Thymus (tissue), 14 donors: Measurements from ENCODE around the gene ITPRIP. TPM values are rescaled to one million over a fixed set of nuclear protein-coding genes. Genes with fewer than 3 reads are reported as not detected.
A peak's percentile ranks its signal among the peaks of the same experiment; 100 is the strongest.

Experiments used
- DNase-seq, 9 donors: peaks; one replicate each; pipeline ENCODE4 v3.0.0-alpha.2; 2013; ENCODE audit warnings: low spot score in 9 of 9, low read depth in 6 of 9, missing footprints in 1 of 9
- H3K27ac ChIP-seq, 2 donors: one replicate each; pipeline ENCODE4 v1.5.1; 2013; ENCODE audit warnings: control low read depth in 1 of 2, low read depth in 1 of 2, low read length in 1 of 2, mild to moderate bottlenecking in 1 of 2, moderate library complexity in 1 of 2
- H3K27me3 ChIP-seq, 2 donors: one replicate each; pipeline ENCODE4 v1.5.1; 2013; ENCODE audit warnings: low read length in 1 of 2; ENCODE audit not compliant: control insufficient read depth in 2 of 2, insufficient read depth in 1 of 2
- H3K36me3 ChIP-seq, 2 donors: one replicate each; pipeline ENCODE4 v1.5.1; 2013; ENCODE audit warnings: low read length in 1 of 2, mild to moderate bottlenecking in 1 of 2, moderate library complexity in 1 of 2; ENCODE audit not compliant: control insufficient read depth in 2 of 2, insufficient read depth in 2 of 2
- H3K4me1 ChIP-seq, 2 donors: one replicate each; pipeline ENCODE4 v1.5.1; 2013; ENCODE audit warnings: low read length in 2 of 2; ENCODE audit not compliant: control insufficient read depth in 2 of 2, insufficient read depth in 2 of 2
- H3K4me3 ChIP-seq, 2 donors: one replicate each; pipeline ENCODE4 v1.5.1; 2013; ENCODE audit warnings: low read length in 2 of 2, control low read depth in 1 of 2, mild to moderate bottlenecking in 1 of 2
- H3K9me3 ChIP-seq, 2 donors: one replicate each; pipeline ENCODE4 v1.5.1; 2013; ENCODE audit warnings: low read length in 1 of 2, mild to moderate bottlenecking in 1 of 2; ENCODE audit not compliant: control insufficient read depth in 2 of 2, insufficient read depth in 1 of 2
- WGBS: extraction: QIAGEN DNeasy Blood & Tissue Kit; methylation state at CpG from one replicate; pipeline ENCODE4 v1.1.7; 2013; 5-methylcytosine and 5-hydroxymethylcytosine counted together
- long read RNA-seq, 10 donors: transcript quantifications; one replicate each; lab custom pipeline, GENCODE V29; 2026
- polyA plus RNA-seq: library from polyadenylated mRNA; stranded (reverse); fragments of 200-250 nt; gene quantifications from one replicate; pipeline ENCODE4 v1.2.3, GENCODE V29; 2013
- total RNA-seq: library from RNA; stranded (reverse); fragments of 120-200 nt; gene quantifications from one replicate; pipeline ENCODE4 v1.2.4, GENCODE V29; 2013
- donor health status: healthy.

The ITPRIP gene, protein sequence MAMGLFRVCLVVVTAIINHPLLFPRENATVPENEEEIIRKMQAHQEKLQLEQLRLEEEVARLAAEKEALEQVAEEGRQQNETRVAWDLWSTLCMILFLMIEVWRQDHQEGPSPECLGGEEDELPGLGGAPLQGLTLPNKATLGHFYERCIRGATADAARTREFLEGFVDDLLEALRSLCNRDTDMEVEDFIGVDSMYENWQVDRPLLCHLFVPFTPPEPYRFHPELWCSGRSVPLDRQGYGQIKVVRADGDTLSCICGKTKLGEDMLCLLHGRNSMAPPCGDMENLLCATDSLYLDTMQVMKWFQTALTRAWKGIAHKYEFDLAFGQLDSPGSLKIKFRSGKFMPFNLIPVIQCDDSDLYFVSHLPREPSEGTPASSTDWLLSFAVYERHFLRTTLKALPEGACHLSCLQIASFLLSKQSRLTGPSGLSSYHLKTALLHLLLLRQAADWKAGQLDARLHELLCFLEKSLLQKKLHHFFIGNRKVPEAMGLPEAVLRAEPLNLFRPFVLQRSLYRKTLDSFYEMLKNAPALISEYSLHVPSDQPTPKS
- total RNA-seq (7.4 TPM), polyA plus RNA-seq (13.6 TPM)
- long read RNA-seq, donor 1: 0 reads
- long read RNA-seq, donor 2: 0 reads
- long read RNA-seq, donor 3, full-length matches to known transcripts: 10 of 10 reads
- long read RNA-seq, donor 3, partial matches to known transcripts: 0 of 10 reads
- long read RNA-seq, donor 3, other reads (novel, unspliced or antisense): 0 of 10 reads
- long read RNA-seq, donor 4, full-length matches to known transcripts: 3 of 3 reads
- long read RNA-seq, donor 4, partial matches to known transcripts: 0 of 3 reads
- long read RNA-seq, donor 4, other reads (novel, unspliced or antisense): 0 of 3 reads
- long read RNA-seq, donor 5, full-length matches to known transcripts: 9 of 9 reads
- long read RNA-seq, donor 5, partial matches to known transcripts: 0 of 9 reads
- long read RNA-seq, donor 5, other reads (novel, unspliced or antisense): 0 of 9 reads
- long read RNA-seq, donor 6, full-length matches to known transcripts: 7 of 7 reads
- long read RNA-seq, donor 6, partial matches to known transcripts: 0 of 7 reads
- long read RNA-seq, donor 6, other reads (novel, unspliced or antisense): 0 of 7 reads
- long read RNA-seq, donor 7, full-length matches to known transcripts: 5 of 5 reads
- long read RNA-seq, donor 7, partial matches to known transcripts: 0 of 5 reads
- long read RNA-seq, donor 7, other reads (novel, unspliced or antisense): 0 of 5 reads
- long read RNA-seq, donor 8, full-length matches to known transcripts: 4 of 4 reads
- long read RNA-seq, donor 8, partial matches to known transcripts: 0 of 4 reads
- long read RNA-seq, donor 8, other reads (novel, unspliced or antisense): 0 of 4 reads
- long read RNA-seq, donor 9, full-length matches to known transcripts: 4 of 4 reads
- long read RNA-seq, donor 9, partial matches to known transcripts: 0 of 4 reads
- long read RNA-seq, donor 9, other reads (novel, unspliced or antisense): 0 of 4 reads
- long read RNA-seq, donor 10, full-length matches to known transcripts: 2 of 2 reads
- long read RNA-seq, donor 10, partial matches to known transcripts: 0 of 2 reads
- long read RNA-seq, donor 10, other reads (novel, unspliced or antisense): 0 of 2 reads

- WGBS: under 1% methylated on average over 70 of the region's 70 CpGs
- Histone ChIP-seq H3K36me3 (peaks cover 0 to 11% of the 10 kb centered on the region in 2 donors), H3K9me3 (no peaks in the 10 kb centered on the region), H3K27me3 (no peaks in the 10 kb centered on the region), H3K27ac (peak within 1 kb of the TSS; percentile 93 to 98), H3K4me1 (peaks cover 19 to 61% of the 10 kb centered on the region in 2 donors), H3K4me3 (peak within 1 kb of the TSS; percentile 87 to 96)
- peak in 7 of 9 donors; percentile 72 to 93 (median 79) for DNase-seq
Observed at GRCh38 chr10:104337985-104338735, at the start of gene ITPRIP. TSS of gene ITPRIP (minus strand) at chr10:104338465. CDS start at chr10:104316051, 22,414 bp downstream.

DNA sequence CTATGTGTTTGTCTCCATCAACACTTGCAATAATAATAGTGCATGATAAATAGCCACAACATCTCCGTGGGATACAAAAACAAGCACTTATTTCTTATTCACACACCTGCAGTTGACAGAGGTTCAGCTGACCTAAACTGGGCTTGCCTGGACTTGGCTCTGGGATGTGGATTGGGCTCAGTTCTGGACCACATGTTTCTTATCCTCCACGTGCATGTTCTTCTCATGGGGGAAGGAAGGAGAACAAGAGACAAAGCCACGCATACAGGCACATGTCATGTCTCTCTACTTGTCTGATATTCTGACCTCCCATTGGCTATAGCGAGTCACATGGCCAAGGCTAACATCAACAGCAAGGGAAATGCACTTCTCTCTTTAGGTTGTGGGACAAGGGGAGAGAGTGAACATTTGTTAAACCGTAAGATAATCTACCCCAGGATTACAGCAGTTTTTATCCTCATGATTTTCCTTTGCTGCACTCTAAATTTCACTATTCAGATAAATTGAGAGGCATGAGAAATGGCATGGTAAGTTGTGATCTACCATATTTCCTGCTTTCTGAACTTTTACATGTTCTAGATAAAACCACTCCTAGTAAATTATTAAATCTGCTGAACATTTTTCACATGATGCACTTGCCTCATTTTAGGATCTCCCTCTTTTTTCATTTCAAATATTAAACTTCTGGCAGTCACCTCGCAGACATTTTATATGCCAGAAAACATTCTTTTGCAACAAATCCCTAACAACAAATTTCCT lies 49.0 kb upstream of the ITPRIP start:
- no peaks in the 10 kb centered on the region for H3K9me3 ChIP-seq
- no peak overlapping the region for H3K4me3 ChIP-seq
- no peaks in the 10 kb centered on the region for H3K36me3 ChIP-seq
- H3K27ac ChIP-seq: no peak overlapping the region
- H3K27me3 ChIP-seq: peaks cover 0 to 5% of the 10 kb centered on the region in 2 donors
- peak in 2 of 9 donors; percentile 2 to 18 for DNase-seq
- H3K4me1 ChIP-seq: no peaks in the 10 kb centered on the region
- 59% methylated on average over 6 of the region's 6 CpGs for WGBS

GRCh38 chr10:104380336-104380735 lies 42.1 kb upstream of the ITPRIP start:
- DNase-seq: no peak
- H3K27ac ChIP-seq: no peak overlapping the region
- 95% methylated on average over 4 of the region's 4 CpGs for WGBS
- no peaks in the 10 kb centered on the region for H3K36me3 ChIP-seq
- H3K4me1 ChIP-seq: no peaks in the 10 kb centered on the region
- H3K9me3 ChIP-seq: no peaks in the 10 kb centered on the region
- H3K27me3 ChIP-seq: peaks cover 0 to 2% of the 10 kb centered on the region in 2 donors
- H3K4me3 ChIP-seq: no peak overlapping the region

DNA sequence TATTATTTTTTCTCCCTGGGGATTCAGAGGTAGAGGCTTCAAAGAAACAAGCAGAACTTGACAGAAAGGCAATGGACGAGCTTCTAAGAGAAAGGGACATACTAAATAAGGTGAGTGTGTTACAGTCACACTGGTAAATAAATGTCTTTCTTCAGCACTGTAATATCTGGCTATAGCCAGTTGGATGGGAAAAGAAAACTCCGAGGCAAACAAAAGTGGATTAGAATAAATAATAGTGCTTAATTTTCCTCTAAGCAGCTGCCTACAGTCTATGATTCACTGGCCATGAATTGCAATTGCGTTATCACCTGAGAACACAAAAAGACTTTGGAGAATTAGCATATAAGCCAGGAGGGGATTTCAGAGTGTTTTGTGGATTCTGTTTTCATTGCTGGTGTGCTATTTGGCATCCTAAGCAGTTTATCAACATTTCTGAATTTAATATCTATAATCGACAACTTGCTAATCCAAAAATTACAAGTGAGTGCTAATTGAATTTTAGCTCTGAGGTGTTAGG lies 38.6 kb upstream of the ITPRIP start:
- no peak overlapping the region for H3K27ac ChIP-seq
- 91% methylated on average over 4 of the region's 4 CpGs for WGBS
- no peaks in the 10 kb centered on the region for H3K36me3 ChIP-seq
- DNase-seq: no peak
- no peak overlapping the region for H3K4me3 ChIP-seq
- H3K9me3 ChIP-seq: no peaks in the 10 kb centered on the region
- H3K4me1 ChIP-seq: no peaks in the 10 kb centered on the region
- no peaks in the 10 kb centered on the region for H3K27me3 ChIP-seq

DNA sequence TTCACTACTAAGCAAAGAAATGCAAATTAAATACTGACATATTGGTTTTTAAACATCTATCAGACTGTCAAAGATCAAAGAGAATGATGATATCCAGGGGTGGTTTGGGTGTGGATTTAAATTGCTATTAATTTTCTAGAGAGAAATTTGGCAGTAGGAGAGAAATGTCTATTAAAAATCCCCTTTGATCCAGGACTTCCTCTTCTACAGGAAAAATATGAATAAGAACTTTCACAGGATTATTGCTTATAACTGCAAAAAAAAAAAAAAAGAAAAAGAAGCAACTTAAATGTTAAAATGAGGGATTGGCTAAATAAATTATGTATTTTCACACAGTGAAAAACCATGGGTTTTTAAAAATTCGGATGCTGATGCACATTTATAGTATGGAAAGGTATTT lies 36.3 kb upstream of the ITPRIP start:
- WGBS: 89% methylated on average over 1 of the region's 1 CpG
- no peak overlapping the region for H3K27ac ChIP-seq
- H3K4me1 ChIP-seq: no peaks in the 10 kb centered on the region
- no peak for DNase-seq
- no peak overlapping the region for H3K4me3 ChIP-seq
- H3K9me3 ChIP-seq: no peaks in the 10 kb centered on the region
- no peaks in the 10 kb centered on the region for H3K27me3 ChIP-seq
- no peaks in the 10 kb centered on the region for H3K36me3 ChIP-seq

GRCh38 chr10:104371753-104372152 lies 33.5 kb upstream of the ITPRIP start:
- peaks cover 0 to 2% of the 10 kb centered on the region in 2 donors for H3K27me3 ChIP-seq
- no peak for DNase-seq
- no peaks in the 10 kb centered on the region for H3K36me3 ChIP-seq
- 93% methylated on average over 6 of the region's 6 CpGs for WGBS
- no peaks in the 10 kb centered on the region for H3K4me1 ChIP-seq
- H3K4me3 ChIP-seq: no peak overlapping the region
- H3K27ac ChIP-seq: no peak overlapping the region
- H3K9me3 ChIP-seq: no peaks in the 10 kb centered on the region

DNA sequence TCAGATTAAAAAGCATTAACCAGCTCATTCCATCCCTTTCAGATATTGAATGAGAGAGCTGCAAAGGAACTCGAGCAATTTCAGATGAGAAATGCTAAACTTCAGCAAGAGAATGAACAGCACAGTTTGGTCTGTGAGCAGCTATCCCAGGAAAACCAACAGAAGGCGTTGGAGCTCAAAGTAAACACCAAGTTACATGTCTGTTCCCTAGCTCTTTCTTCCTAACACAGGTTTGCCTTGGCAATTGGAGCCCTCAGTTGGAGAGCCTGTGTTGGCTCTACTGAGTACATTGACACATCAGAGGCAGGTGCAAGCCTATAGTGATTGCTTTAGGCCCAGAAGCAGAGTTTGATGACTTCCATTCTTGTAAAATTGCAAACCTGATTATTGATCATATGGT lies 30.1 kb upstream of the ITPRIP start:
- no peak for DNase-seq
- Histone ChIP-seq H3K9me3 (no peaks in the 10 kb centered on the region), H3K27ac (no peak overlapping the region), H3K4me3 (no peak overlapping the region), H3K4me1 (no peaks in the 10 kb centered on the region), H3K36me3 (no peaks in the 10 kb centered on the region), H3K27me3 (peaks cover 0 to 8% of the 10 kb centered on the region in 2 donors)
- 71% methylated on average over 2 of the region's 2 CpGs for WGBS
